DMS 273 treated with DMSO at 0.1 percent for 48 hours (cell line): Measurements from ENCODE around the gene RGPD3.
"Not testable (repeated sequence)": the region's sequence is repeated elsewhere in the genome, so short reads cannot be mapped to it uniquely, and the experiment has no call there.

Experiments
- DNase-seq: peaks from one replicate; lab custom pipeline; 2025; lab: John Stamatoyannopoulos, UW

Gene RGPD3

DNA sequence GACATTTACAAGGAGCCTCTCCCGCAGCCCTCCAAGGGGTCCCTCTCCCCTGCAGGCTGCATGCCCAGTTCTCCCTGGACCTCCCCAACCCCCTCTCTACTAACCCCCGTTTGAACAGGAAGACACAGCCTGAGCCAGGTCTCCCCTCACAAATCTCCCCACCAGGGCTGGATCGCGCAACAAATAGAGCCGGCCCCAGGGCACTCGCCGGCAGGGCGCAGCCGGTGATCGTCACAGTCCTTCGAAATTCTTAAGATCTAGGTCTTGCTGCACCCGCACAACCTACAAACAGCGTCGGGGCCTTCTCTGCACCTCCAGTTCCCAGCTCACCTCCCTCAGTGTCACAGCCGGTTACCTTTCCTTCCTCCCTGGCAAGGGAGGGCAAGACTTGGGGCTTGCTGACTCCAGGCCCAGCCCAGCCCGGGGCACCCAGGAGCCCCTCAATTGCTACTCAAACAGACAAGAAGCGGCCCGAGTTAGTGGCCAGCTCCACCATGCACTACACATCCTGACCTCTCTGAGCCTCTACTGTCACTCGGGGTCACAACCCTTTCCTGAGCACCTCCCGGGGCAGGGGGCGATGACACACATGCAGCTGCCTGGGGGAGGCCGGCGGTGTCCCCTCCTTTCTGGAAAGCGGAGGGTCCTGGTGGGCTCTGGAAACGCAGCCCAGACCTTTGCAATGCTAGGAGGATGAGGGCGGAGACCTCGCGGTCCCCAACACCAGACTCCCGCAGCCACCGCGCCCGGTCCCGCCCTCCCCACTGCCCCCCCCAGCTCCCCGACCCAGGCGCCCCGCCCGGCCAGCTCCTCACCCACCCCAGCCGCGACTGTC lies 18.6 kb upstream of the RGPD3 start, which contains the start of gene CD8B2:
Gene CD8B2, plus strand, starts transcription at position 814 of the 835 bp plus-strand sequence. CDS start 63 bp downstream, outside the sequence.
- DNase-seq = not testable (repeated sequence)

DNA sequence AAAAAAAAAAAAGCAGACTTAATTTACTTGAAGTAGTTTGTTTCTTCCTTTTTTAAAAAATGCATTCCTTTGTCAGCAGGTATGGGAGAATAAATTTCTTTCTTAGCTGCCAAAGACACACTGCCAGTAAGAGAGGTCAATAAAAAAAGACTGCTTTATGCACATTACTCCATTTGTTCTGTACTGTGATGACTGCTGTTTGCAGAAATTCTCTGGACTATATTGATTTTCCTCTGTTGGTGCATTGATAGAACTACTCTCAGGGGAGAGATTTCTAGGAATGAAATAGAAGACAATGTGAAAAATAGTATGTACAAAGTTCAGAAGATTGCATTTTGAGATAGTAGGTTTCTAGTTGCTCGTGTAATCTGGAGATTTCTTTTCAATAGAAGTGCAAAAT lies 11.3 kb upstream of the RGPD3 start:
- not testable (repeated sequence) for DNase-seq

DNA sequence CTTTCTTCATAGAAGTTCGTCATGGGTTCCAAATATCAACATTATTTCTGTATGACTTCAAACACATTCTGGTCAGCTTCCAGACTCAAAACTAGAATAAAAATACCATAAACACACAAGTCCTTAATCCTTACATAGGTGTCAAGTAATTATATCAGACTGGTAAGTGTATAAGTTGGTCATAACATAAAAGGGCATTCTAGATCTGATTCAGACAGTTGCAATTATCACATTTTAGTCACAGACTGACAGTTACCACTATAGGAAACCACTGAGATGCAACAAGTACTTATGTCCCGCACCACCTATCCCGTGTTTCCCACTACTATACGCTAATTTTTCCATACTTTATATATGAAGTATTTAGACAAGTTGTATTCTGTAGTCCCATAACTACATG lies 9.4 kb upstream of the RGPD3 start:
- DNase-seq = not testable (repeated sequence)

DNA sequence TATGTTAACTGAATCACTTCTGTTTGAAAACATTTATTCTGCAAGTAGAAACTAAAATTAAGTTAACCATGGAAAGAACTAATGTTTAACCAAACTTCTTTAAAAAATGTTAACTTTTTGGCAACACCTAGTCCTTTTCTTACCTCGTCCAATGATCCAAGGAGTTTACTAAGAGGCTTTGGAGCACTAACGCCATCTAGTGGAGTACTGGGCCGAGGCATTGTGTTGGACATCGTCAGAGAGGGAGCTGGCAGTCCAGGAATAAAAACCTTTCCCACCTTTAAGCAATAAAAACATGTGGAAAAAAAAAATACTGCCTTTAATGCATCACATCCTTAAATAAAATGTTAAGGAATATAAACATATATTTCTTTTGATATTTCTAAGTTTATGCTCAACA lies 2.4 kb upstream of the RGPD3 start:
- not testable (repeated sequence) for DNase-seq

DNA sequence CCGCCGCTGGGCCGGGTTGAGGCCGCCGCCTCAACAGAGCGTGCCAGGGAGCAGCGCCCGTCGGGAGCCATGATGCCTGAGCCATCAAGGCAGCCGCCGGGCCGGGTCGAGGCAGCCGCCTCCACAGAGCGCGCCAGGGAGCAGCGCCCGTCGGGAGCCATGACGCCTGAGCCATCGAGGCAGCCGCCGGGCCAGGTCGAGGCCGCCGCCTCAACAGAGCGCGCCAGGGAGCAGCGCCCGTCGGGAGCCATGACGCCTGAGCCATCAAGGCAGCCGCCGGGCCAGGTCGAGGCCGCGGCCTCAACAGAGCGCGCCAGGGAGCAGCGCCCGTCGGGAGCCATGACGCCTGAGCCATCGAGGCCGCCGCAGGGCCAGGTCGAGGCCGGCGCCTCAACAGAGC lies 697 bp downstream of the RGPD3 start:
- not testable (repeated sequence) for DNase-seq

DNA sequence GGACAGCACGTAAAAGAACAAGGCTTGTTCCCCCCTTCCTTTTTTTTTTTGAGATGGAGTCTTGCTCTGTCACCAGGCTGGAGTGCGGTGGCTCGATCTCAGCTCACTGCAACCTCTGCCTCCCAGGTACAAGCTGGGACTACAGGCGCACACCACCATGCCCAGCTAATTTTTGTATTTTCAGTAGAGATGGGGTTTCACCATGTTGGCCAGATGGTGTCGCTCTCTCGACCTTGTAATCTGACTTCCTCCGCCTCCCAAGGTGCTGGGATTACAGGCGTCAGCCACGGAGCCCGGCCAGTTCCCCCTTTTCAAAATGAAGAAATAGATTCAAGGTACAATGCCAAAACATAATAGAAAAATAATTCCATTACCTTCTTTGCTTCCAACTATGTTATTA lies 6.3 kb downstream of the RGPD3 start:
- DNase-seq = not testable (repeated sequence)

DNA sequence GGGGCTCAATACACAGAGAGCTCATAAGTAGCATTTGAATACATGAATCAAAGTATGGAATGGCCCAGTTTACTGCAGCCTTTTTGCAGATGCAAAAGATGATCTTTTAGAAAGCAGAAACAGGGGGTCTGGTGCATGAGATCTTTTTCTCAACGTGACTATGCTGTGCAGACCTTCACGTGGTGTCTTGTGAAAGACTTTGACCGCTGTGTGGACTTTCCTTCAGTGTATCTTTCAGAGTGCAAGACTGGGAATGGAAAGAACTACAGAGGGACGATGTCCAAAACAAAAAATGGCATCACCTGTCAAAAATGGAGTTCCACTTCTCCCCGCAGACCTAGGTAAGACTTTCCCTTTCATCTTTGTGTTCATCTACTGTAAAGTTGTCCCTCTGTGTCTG lies 77.5 kb downstream of the RGPD3 start:
- DNase-seq = not testable (repeated sequence)

DNA sequence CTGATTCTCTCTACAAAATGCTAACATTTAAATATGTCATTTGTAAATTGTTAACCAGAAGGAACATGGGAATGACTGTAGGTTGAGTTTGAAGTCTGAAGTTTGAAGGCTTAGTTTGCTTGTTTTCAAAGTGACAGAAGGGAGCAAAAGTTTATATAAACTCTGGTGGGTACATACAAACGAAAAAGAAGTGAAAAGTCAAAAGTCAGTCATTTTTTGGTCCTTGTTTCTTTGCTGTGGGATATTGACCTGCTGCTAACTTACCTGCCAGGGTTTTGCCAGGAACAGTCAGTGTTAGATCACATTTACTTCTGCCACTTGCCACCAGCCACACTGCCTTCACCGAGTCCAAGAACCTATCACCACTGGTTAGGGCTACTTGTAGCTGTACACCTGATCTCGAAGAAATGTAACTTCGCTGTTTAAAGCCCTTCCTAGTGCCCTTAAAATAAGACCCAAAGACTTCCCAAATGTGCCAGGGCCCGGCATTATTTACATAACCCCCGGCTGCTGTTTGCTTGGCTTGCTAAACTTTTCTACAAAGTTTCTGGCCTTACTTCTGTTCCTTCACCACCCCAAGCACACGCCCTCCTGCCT lies 79.3 kb downstream of the RGPD3 start:
- not testable (repeated sequence) for DNase-seq

DNA sequence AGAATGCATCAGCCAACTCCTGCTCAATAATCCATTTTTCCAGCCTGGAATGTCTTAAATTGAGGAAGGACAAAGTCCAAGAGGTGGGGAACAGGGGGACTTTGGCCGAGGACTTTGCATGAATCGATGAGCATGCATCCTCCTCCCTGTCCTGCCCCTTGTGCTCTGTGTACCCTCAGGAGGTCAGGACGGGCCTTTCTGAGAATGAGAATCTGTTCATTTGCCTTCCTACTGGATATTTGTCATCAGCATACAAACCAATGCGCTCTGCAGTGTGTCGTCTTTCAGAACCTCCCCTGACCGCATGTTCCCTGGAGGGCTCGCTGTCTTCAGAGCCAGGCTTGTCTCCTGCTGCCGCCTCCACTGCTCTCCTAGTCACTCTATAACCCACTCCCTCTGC lies 83.7 kb downstream of the RGPD3 start:
- not testable (repeated sequence) for DNase-seq

DNA sequence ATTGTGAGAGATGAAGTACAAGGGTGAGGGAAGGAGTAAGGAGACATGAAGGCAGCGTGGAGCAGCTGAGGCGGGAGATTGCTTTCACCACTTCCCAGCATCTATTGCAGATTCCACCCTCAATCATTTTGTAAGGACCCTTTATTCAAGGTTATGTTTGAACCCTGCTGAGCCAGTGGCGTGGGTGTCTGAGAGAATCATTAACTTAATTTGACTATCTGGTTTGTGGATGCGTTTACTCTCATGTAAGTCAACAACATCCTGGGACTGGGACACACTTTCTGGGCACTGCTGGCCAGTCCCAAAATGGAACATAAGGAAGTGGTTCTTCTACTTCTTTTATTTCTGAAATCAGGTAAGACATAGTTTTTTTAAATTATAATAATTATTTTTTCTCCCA lies 86.3 kb downstream of the RGPD3 start:
- not testable (repeated sequence) for DNase-seq

DNA sequence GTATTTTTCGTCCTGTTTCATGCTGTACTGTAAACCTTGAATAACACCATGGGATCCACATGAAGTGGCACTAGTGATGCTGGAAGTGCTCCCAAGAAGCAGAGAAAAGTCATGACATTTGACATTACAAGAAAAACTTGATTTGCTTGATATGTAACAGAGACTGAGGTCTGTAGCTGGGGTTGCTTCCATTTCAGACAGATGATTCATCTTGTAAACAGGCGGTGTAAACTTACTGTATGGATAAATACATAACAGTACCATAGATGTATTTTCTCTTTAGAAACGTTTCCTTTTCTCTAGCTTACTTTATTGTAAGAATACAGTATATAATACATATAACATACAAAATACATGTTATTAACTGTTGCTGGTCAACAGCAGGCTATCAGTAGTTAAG lies 88.6 kb downstream of the RGPD3 start:
- not testable (repeated sequence) for DNase-seq

DNA sequence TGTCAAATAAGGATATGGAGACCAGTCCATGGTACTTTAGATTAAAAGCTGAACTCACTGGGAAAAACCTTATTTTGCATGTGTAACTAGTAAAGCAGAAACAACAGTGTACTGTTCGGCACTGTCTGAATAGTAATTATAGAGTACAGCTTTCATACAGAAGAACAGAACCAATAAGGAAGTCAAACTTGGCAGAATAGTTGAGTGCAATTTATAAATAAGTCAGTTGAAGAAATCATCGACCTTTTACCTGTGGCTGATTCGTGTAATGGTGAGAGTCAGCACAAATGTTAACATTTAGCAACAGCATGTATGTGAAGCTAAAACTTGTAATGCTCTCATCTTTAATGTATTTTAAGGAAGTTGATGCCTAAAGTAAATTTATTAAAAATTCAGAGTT lies 99.0 kb downstream of the RGPD3 start:
- DNase-seq = not testable (repeated sequence)

DNA sequence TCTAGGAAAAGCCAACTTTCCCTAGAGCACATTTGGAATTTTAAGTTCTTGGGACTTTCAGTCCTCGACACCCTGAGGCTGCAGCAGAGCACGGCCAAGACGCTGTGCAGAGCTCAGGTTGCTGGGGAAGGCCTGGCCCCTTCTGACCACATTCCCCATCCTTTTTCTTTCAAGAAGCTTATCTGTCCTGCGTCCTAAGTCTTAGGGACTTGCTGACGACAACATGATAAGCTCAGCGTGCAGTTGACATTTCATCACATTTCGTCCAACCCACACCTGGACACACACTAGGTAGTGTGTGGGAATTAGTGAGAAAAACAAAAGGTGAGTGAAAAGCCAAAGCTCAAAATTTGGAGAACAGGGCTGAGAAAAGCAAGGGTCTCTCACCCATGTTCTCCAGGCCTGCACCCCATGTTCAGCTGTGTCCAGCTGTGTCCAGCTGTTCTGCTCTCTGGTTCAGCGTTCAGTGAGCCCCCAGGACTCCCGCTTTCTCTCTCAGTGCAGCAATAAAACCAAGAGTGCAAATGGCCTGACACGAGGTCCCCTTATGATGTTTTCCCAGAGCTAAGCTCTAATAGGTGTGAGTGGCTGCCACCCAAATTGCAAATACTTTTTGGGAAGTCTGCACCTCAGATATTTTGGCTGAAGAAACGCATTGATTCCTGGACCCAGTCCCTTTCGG lies 101.9 kb downstream of the RGPD3 start:
- DNase-seq = no peak

DNA sequence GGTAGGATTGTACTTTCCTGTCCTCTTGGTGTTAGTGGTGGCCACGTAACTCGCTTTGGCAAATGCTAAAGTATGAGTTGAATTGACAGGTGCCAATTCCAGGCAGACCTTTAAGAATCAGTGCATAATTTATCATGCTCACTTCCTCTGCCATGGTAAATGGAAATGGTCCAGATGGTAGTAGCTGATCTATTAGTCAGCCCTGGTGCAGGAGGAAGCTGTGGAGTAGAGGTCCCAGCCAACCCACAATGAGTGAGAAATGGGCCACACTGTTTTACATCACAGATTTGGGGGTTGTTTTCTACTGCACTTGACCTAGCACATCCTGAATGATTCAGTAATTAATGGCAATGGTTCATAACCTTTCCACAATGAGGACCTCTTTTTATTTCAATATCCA lies 104.4 kb downstream of the RGPD3 start:
- no peak for DNase-seq

DNA sequence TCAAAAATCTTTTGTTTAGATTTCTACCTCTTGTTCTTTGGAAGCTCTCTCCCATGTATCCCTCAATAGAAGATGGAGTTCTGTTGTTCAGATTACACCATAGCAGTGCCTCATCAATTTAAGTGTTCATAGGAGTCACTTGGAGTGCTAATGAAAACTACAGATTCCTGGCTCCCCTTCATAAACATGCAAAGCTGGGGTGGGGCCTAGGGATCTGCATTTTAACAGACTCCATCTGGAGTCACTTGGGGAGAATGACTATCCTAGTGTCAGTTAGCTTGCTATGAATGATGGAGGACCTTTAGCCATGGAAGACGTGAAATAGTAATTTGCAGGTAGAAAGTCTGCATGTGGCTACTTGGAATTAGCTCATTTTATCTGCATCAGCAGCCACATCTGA lies 105.4 kb downstream of the RGPD3 start:
- no peak for DNase-seq

DNA sequence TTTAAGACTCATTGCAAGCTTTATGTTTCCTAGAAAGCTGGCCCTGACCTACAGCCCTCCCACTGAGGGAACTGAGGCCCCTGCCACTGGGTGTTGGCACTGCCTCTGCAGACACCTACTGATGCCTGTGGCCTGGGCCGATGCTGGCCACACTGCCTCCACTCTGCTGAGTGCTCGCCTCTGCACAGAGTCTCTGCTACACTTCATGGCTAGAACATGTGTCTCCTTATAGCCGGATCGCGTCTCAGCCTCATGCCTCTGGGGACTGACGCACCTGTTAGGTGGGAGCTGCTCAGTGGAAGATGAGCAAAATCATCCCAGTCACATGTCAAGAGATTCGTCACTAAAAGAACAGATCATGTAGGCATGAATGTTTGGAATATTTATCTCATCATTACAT lies 108.7 kb downstream of the RGPD3 start:
- no peak for DNase-seq

DNA sequence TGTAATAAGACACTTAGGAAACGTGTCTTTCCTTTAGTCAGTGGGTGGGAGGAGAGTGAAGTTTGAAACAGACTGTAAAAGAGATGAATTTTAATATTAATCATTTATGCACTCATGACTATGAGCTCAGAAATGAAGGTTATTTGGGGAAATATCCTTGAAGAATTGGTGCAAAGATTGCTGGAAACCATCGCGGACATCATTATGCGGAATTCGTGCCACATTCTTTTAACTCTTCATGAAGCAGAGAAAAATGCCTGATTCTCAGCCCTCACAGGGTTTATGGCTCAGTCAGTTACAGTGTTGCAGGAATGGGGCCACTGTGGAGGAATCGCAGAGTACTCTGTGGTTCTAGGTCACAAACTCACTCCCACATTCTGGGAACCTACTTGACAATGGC lies 109.7 kb downstream of the RGPD3 start:
- DNase-seq = no peak

DNA sequence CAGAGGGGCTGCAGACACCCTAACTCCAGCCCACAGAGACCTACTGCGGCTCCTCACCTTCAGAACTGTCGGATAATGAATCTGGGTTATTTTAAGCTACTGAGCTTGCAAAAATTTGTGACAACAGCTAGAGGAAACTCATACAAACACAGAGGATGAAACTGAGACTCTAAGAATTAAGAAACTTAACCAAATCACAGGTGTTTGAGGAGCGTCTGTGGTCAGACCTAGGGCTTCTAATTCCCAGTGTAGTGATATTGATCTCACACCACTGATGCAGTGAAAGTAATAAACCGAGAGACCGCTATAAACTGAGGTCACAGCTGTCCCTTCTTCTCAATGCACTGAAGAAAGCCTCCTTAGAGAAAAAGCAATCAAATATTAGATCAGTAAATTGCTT lies 110.1 kb downstream of the RGPD3 start:
- DNase-seq = no peak

DNA sequence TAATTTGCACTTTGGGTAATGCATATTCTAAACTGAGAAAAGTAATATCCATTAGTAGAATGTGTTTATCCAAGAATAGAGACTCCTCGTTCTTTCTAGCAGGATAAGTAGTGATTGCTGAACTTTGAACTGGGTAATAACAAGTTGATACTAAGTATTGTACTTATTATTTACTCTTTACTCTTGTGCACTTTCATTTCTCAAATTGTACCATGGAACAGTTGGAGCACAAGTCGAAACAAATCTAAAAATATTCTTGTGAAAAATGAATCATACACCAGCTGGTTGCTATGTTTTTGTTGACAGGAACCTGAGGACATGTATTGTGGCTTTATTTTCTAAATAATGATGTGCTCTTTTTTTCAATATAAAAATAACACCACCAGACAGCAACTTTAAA lies 111.9 kb downstream of the RGPD3 start:
- no peak for DNase-seq

DNA sequence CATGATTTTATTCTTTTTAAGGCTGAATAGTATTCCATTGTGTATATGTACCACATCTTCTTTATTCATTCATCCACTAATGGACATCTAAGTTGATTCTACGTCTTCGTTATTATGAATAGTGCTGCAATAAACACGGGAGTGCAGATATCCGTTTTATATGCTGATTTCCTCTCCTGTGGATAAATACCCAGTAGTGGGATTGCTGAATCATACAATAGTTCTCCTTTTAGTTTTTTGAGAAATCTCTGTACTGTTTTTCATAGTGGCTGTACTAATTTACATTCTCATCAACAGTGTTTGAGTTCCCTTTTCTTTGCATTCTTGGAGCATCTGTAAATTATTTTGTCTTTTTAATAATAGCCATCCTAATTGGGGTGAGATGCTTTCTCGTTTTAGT lies 114.5 kb downstream of the RGPD3 start:
- no peak for DNase-seq

DNA sequence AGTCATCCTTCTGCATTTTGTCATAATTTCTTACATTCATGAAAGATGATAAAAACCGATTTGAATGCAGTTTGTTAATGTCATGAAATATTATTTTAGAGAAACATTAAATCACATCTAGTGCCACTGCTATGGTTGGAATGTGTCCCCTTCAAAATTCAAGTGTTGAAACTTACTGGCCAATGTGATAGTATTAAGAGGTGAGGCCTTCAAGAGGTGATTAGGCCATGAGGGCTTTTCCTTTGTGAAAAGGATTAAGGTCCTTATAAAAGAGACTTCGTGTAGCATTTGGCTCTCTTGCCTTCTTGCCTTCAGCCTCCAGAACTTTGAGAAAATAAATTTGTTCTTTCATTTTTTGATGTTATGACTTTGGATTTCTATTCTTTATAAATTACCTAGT lies 117.2 kb downstream of the RGPD3 start:
- DNase-seq = no peak

DNA sequence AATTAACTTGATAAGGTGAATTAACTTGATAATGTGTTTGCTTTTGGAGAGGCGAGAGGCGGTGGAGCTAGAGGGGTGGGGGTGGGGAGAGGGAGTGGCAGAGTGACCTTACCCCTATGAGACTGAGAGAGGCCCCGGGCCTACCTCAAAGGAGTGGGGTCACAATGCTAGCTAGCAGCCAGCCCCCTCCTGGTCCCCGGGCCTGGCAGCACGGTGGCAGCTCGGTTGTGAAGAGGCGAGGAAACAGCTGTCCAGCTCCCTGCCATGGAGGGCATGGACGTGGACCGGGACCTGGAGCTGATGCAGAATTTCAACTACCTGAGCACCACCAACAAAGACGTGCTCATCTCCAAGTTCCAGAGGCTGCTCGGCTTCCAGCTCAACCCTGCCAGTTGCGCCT lies 123.9 kb downstream of the RGPD3 start:
- no peak for DNase-seq

DNA sequence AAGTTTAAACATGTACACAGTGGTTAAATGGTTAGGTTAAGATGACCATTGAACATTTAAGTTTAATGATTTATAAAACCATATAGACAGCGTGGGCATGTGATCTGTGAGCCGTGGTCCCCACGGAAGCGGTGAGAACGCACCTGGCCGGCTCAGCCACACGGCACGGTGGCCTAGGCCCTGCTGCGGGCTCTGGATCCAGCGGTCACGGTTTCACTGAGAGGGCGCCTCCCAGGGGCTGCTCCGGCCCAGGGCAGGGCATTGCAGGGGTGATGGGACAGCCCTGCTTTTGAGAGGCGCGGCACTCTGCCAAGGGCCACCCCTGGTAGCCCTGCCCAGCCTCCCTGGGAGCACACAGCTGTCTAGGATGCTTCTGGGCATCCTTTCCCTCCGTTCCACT lies 124.9 kb downstream of the RGPD3 start:
- DNase-seq = no peak
